Measurements from ENCODE around the gene MRPL45.

The MRPL45 gene

DNA sequence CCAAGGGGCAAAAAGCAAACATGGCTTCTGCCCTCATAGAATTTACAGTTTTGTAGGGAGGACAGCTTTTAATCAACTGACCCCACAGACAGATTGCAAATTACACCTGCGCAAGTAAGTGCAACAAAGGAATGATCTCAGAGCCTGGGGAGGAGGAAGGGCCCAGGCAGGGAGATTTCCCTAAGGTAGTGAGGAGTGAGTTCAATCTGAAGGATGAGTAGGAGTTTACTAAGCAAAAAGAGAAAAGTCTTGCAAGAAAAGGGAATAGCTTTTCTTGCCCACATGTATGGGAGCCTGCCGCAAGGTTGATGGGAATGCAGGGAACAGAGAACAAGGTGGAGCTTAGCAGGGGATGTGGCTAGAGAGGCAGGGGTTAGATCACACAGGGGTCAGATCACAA, 53.1 kb downstream of the MRPL45 start:
- TF ChIP-seq, protein P1, sequence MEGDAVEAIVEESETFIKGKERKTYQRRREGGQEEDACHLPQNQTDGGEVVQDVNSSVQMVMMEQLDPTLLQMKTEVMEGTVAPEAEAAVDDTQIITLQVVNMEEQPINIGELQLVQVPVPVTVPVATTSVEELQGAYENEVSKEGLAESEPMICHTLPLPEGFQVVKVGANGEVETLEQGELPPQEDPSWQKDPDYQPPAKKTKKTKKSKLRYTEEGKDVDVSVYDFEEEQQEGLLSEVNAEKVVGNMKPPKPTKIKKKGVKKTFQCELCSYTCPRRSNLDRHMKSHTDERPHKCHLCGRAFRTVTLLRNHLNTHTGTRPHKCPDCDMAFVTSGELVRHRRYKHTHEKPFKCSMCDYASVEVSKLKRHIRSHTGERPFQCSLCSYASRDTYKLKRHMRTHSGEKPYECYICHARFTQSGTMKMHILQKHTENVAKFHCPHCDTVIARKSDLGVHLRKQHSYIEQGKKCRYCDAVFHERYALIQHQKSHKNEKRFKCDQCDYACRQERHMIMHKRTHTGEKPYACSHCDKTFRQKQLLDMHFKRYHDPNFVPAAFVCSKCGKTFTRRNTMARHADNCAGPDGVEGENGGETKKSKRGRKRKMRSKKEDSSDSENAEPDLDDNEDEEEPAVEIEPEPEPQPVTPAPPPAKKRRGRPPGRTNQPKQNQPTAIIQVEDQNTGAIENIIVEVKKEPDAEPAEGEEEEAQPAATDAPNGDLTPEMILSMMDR (IDR thresholded peaks at IDR 0.05; ENCODE audit: low read depth, low read length), result no peak
- H3K4me3 ChIP-seq (ENCODE audit: low read depth, low read length), result no peak overlapping the region

GRCh38 chr17:38351412-38352222, 54.6 kb downstream of the MRPL45 start, which contains the start of gene SOCS7:
Gene SOCS7 (plus strand): TSS chr17:38351844. CDS start chr17:38352053, 209 bp downstream.
- H3K4me3 ChIP-seq (ENCODE audit: low read depth, low read length), result peak within 1 kb of the TSS; percentile 81
- TF ChIP-seq, protein P1 (IDR thresholded peaks at IDR 0.05; ENCODE audit: low read depth, low read length), result no peak

GRCh38 chr17:38352245-38353085, 55.5 kb downstream of the MRPL45 start:
- peak overlapping the region; percentile 81 for H3K4me3 ChIP-seq (ENCODE audit: low read depth, low read length)
- TF ChIP-seq, protein P1 (IDR thresholded peaks at IDR 0.05; ENCODE audit: low read depth, low read length), result no peak

DNA sequence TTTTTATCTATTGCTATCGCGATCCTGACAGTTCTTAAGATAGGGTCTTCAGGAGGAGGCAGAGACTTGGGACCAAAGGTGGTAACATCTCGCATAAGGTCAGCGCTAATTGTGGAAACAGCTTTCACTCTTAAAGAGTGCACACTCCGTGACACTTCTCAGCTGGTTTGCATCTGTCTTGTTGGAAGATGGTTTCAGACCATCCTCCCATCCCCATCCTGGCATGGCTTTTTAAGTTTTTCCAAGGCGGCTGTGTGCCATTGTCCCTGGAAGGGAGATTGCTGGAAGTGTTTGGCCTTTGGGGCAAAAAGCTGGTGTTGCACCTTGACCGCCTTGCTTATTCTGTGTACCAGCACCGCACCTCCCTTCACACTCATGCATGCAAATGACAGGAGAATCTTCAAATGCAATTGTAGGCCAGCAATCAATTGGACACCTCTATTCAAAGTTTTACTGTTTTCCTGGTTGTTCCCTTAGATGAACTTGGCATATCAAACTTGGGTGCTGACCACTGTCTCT, 56.2 kb downstream of the MRPL45 start:
- H3K4me3 ChIP-seq (ENCODE audit: low read depth, low read length), result peak overlapping the region; percentile 81
- TF ChIP-seq, protein P1 (IDR thresholded peaks at IDR 0.05; ENCODE audit: low read depth, low read length), result no peak

DNA sequence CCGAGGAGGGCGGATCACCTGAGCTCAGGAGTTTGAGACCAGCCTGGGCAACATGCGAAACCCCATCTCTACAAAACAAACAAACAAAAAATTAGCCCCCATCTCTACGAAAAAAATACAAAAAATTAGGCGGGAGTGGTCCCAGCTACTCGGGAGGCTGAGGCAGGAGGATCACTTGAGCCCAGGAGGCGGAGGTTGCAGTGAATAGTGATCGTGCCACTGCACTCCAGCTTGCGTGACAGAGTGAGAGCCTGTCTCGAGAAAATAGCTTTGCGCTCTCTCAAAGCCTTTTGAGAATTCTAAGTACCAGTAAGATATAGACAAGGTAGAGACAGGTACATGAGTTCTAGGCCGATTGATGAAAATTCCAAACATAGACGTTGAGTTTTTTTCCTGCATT, 56.7 kb downstream of the MRPL45 start:
- peak overlapping the region; percentile 81 for H3K4me3 ChIP-seq (ENCODE audit: low read depth, low read length)
- TF ChIP-seq, protein P1 (IDR thresholded peaks at IDR 0.05; ENCODE audit: low read depth, low read length), result no peak

DNA sequence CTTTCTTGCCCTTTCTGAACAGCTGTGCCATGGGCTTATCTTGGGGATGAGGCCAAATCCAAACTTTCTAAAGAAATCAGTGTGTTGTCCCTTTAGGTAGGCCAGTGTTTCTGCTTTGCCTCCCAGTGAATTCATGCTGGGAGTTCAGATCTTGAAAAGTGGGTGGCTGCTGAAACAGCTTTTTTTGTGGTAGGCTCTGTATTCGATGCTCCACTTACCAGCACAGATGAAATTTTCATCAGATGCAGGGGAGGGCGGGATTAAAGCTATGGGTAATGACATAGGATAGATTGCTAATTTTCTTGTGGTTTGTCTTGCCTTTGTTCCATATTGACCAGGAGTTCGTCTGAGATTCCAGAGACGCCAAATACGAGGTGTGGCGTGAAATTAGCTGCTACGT, 57.5 kb downstream of the MRPL45 start:
- H3K4me3 ChIP-seq (ENCODE audit: low read depth, low read length), result no peak overlapping the region
- TF ChIP-seq, protein P1 (IDR thresholded peaks at IDR 0.05; ENCODE audit: low read depth, low read length), result no peak
